ENCODE results near the gene ROR2. TPM values are rescaled to one million over a fixed set of nuclear protein-coding genes. Genes with fewer than 3 reads are reported as not detected.

ROR2 gene
- total and polyA plus RNA-seq, 2 donors (not counting 3 experiments of a cell fraction or from before 2014, with no cell fraction given): not detected

DNA sequence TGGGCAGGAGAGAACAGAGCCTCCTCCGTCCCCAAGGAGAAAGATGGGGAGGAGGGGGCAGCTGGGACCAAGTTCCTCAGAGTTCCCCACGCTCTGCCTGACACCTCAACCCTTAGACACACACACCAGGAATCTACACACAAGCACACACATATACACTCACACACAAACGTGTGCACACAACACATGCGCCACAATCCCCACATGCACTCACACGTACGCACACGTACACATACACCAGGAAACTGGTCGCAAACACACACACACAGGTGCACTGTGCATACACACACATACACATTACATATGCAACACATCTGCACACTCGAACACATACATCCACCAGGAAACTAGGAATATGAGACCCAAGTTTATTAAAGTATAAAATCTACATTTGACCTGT, 50.4 kb downstream of the ROR2 start:
- no peaks in the 10 kb centered on the region for H3K4me1 ChIP-seq (ENCODE audit: control insufficient read depth, extremely low read depth, insufficient read depth, low read length)
- no TSS peak for BruUV-seq (replicated peaks)
- H2AFZ ChIP-seq (ENCODE audit: low read depth, low read length): no peak overlapping the region
- no peaks in the 10 kb centered on the region for H3K9me1 ChIP-seq (replicated peaks; ENCODE audit: control insufficient read depth, extremely low read depth, insufficient read depth, low read length)
- H3K9me3 ChIP-seq (replicated peaks; ENCODE audit: control insufficient read depth, insufficient read depth, low read length): no peaks in the 10 kb centered on the region
- no peaks in the 10 kb centered on the region for H3K36me3 ChIP-seq (ENCODE audit: control insufficient read depth in 2 of 2, extremely low read depth in 1 of 2, insufficient read depth in 2 of 2, low read length in 2 of 2)
- no peak overlapping the region for H3K27ac ChIP-seq (ENCODE audit: insufficient read depth, low read depth, low read length)
- dilution Hi-C loops (cut with MboI; ENCODE audit: extremely low pct_ligation_motif_present, low sequenced_read_pairs): no loop called here
- H3K9ac ChIP-seq (replicated peaks; ENCODE audit: extremely low read depth, insufficient read depth, low read length): no peak overlapping the region
- H3K27me3 ChIP-seq (ENCODE audit: control insufficient read depth in 2 of 2, insufficient read depth in 2 of 2, low read length in 2 of 2): no peaks in the 10 kb centered on the region
- ChIA-PET POLR2A (no interaction called here), CTCF (no interaction called here)
- FAIRE-seq (no peak), DNase-seq (ENCODE audit: low read depth, low spot score) (no peak)
- H3K4me2 ChIP-seq (ENCODE audit: insufficient read depth, low read length): no peak overlapping the region
- intact Hi-C loops (cut with micrococcal nuclease): no loop called here
- H3K79me2 ChIP-seq (ENCODE audit: control insufficient read depth, insufficient read depth, low read length): no peaks in the 10 kb centered on the region
- TF ChIP-seq EZH2 (IDR thresholded peaks at IDR 0.05; ENCODE audit: borderline replicate concordance, low read depth, low read length, severe bottlenecking) (no peak), POLR2AphosphoS5 (IDR thresholded peaks at IDR 0.05; ENCODE audit: insufficient read depth, low read depth, low read length) (no peak), POLR2A (IDR thresholded peaks at IDR 0.05; ENCODE audit: low read depth, low read length) (no peak), FOS (IDR thresholded peaks at IDR 0.05; ENCODE audit: borderline replicate concordance, insufficient read depth, low read length) (no peak), JUN (IDR thresholded peaks at IDR 0.05; ENCODE audit: borderline replicate concordance, insufficient read depth, insufficient read length, low read depth) (no peak), MYC (IDR thresholded peaks at IDR 0.05; ENCODE audit: low read depth, low read length) (no peak), GATA2 (IDR thresholded peaks at IDR 0.05; ENCODE audit: insufficient read depth, insufficient read length, low read depth, low read length) (no peak)
- TF ChIP-seq, protein P1, sequence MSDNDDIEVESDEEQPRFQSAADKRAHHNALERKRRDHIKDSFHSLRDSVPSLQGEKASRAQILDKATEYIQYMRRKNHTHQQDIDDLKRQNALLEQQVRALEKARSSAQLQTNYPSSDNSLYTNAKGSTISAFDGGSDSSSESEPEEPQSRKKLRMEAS (IDR thresholded peaks at IDR 0.05; ENCODE audit: insufficient read depth, insufficient read length): no peak
- TF ChIP-seq, protein P2, sequence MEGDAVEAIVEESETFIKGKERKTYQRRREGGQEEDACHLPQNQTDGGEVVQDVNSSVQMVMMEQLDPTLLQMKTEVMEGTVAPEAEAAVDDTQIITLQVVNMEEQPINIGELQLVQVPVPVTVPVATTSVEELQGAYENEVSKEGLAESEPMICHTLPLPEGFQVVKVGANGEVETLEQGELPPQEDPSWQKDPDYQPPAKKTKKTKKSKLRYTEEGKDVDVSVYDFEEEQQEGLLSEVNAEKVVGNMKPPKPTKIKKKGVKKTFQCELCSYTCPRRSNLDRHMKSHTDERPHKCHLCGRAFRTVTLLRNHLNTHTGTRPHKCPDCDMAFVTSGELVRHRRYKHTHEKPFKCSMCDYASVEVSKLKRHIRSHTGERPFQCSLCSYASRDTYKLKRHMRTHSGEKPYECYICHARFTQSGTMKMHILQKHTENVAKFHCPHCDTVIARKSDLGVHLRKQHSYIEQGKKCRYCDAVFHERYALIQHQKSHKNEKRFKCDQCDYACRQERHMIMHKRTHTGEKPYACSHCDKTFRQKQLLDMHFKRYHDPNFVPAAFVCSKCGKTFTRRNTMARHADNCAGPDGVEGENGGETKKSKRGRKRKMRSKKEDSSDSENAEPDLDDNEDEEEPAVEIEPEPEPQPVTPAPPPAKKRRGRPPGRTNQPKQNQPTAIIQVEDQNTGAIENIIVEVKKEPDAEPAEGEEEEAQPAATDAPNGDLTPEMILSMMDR (IDR thresholded peaks at IDR 0.05; ENCODE audit: extremely low read depth in 1 of 2, insufficient read depth in 1 of 2, low read depth in 1 of 2, low read length in 2 of 2): no peak
- no peaks in the 10 kb centered on the region for H4K20me1 ChIP-seq (replicated peaks; ENCODE audit: control insufficient read depth, extremely low read depth, insufficient read depth, low read length)
- H3K4me3 ChIP-seq (replicated peaks in 1 of 3; ENCODE audit: insufficient read depth in 1 of 3, low read depth in 1 of 3, low read length in 3 of 3): no peak overlapping the region

Measured in endothelial cell of umbilical vein (primary cell).